Smooth muscle cell (in vitro differentiated cells): ENCODE data around the gene SND1. TPM values are rescaled to one million over a fixed set of nuclear protein-coding genes. Genes with fewer than 3 reads are reported as not detected.
A peak's percentile ranks its signal among the peaks of the same experiment; 100 is the strongest.

Source experiments
- DNase-seq: peaks from one replicate; lab custom pipeline; 2025; ENCODE audit not compliant: unreplicated experiment; lab: John Stamatoyannopoulos, UW
- H2AFZ ChIP-seq: fragments of 200-600 bp; sonication (generic); 2 replicates; pipeline ENCODE4 v1.6.0; 2016; ENCODE audit warnings: antibody characterized with exemption, low read depth, mild to moderate bottlenecking
- H3F3A ChIP-seq: fragments of 200-600 bp; sonication (generic); 2 replicates; pipeline ENCODE4 v1.6.0; 2017; ENCODE audit warnings: antibody characterized with exemption, low read depth
- H3K27ac ChIP-seq: fragments of 200-600 bp; sonication (generic); 2 replicates; pipeline ENCODE4 v1.5.1; 2016; ENCODE audit warnings: low read depth, mild to moderate bottlenecking
- H3K27me3 ChIP-seq: fragments of 200-600 bp; sonication (generic); 2 replicates; pipeline ENCODE4 v1.6.1; 2016; ENCODE audit warnings: low read depth, mild to moderate bottlenecking
- H3K36me3 ChIP-seq: fragments of 200-600 bp; sonication (generic); 2 replicates; pipeline ENCODE4 v1.5.1; 2016; ENCODE audit warnings: low read depth
- H3K4me1 ChIP-seq: fragments of 200-600 bp; sonication (generic); 2 replicates; pipeline ENCODE4 v1.5.1; 2016; ENCODE audit warnings: low read depth
- H3K4me2 ChIP-seq: fragments of 200-600 bp; sonication (generic); 2 replicates; pipeline ENCODE4 v1.6.0; 2016; ENCODE audit warnings: mild to moderate bottlenecking
- H3K4me3 ChIP-seq: fragments of 200-600 bp; sonication (generic); 2 replicates; pipeline ENCODE4 v1.5.1; 2016; ENCODE audit warnings: mild to moderate bottlenecking
- H3K79me2 ChIP-seq: fragments of 200-600 bp; sonication (generic); 2 replicates; pipeline ENCODE4 v1.6.0; 2016; ENCODE audit warnings: low read depth, mild to moderate bottlenecking
- H3K9ac ChIP-seq: fragments of 200-600 bp; sonication (generic); 2 replicates; pipeline ENCODE4 v1.6.0; 2016; ENCODE audit warnings: low read depth
- H3K9me3 ChIP-seq: fragments of 200-600 bp; sonication (generic); replicated peaks from 2 replicates; pipeline ENCODE4 v1.5.1; 2016; ENCODE audit warnings: low read depth
- H4K20me1 ChIP-seq: fragments of 200-600 bp; sonication (generic); 2 replicates; pipeline ENCODE4 v1.6.0; 2016; ENCODE audit warnings: low read depth
- WGBS: methylation state at CpG from one replicate; pipeline ENCODE4 v1.1.7; 2016; ENCODE audit warnings: low lambda C conversion rate; 5-methylcytosine and 5-hydroxymethylcytosine counted together
- polyA plus RNA-seq: library from polyadenylated mRNA; unstranded; fragments of >200 nt; fragmentation: Nextera tagmentation; extraction: Ambion mirVana; gene quantifications from 2 replicates; pipeline ENCODE4 v1.2.1, GENCODE V29; 2016
- total RNA-seq: library from RNA; depleted of rRNA; stranded (reverse); fragments of >200 nt; gene quantifications from 2 replicates; pipeline ENCODE4 v1.2.3, GENCODE V29; 2014
- TF ChIP-seq, protein P1 (sequence below): fragments of 200-600 bp; sonication (generic); IDR thresholded peaks from 2 replicates; pipeline ENCODE4 v1.5.1; 2017; ENCODE audit warnings: borderline replicate concordance, mild to moderate bottlenecking, antibody characterized with exemption; ENCODE audit not compliant: insufficient read depth, poor library complexity, severe bottlenecking

SND1 gene
- total and polyA plus RNA-seq, 2 experiments from 2014 or later, result 129 to 136 TPM

DNA sequence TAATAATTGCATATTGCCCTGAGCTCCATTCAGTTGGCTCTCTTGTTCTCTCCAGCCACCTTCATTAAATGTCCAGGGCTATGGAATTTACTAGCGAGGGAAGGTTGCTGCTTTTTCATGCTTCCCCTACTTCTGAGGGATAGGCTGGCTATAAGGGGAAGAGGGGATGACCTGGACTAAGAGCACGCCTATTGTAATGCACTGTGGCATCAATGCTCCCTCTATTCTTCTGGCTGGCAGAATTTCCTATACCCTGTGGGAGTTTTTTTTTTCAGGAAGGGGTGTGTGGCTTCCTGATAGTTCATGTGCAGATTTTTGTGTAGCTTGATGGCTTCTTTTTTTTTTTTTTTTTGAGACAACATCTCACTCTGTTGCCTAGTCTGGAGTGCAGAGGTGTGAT lies 155.8 kb downstream of the SND1 start:
- Histone ChIP-seq H3K36me3 (peaks cover 6% of the 10 kb centered on the region), H3K27me3 (no peaks in the 10 kb centered on the region), H3K4me2 (no peak overlapping the region), H3K4me3 (no peak overlapping the region), H3K4me1 (no peaks in the 10 kb centered on the region), H4K20me1 (peaks cover 99% of the 10 kb centered on the region), H3K79me2 (peaks cover 64% of the 10 kb centered on the region), H3K27ac (no peak overlapping the region), H3F3A (peaks cover 6% of the 10 kb centered on the region), H2AFZ (no peak overlapping the region), H3K9me3 (no peaks in the 10 kb centered on the region), H3K9ac (no peak overlapping the region)
- DNase-seq, result no peak
- 94% methylated on average over 2 of the region's 2 CpGs for WGBS
- TF ChIP-seq, protein P1, sequence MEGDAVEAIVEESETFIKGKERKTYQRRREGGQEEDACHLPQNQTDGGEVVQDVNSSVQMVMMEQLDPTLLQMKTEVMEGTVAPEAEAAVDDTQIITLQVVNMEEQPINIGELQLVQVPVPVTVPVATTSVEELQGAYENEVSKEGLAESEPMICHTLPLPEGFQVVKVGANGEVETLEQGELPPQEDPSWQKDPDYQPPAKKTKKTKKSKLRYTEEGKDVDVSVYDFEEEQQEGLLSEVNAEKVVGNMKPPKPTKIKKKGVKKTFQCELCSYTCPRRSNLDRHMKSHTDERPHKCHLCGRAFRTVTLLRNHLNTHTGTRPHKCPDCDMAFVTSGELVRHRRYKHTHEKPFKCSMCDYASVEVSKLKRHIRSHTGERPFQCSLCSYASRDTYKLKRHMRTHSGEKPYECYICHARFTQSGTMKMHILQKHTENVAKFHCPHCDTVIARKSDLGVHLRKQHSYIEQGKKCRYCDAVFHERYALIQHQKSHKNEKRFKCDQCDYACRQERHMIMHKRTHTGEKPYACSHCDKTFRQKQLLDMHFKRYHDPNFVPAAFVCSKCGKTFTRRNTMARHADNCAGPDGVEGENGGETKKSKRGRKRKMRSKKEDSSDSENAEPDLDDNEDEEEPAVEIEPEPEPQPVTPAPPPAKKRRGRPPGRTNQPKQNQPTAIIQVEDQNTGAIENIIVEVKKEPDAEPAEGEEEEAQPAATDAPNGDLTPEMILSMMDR, result no peak

DNA sequence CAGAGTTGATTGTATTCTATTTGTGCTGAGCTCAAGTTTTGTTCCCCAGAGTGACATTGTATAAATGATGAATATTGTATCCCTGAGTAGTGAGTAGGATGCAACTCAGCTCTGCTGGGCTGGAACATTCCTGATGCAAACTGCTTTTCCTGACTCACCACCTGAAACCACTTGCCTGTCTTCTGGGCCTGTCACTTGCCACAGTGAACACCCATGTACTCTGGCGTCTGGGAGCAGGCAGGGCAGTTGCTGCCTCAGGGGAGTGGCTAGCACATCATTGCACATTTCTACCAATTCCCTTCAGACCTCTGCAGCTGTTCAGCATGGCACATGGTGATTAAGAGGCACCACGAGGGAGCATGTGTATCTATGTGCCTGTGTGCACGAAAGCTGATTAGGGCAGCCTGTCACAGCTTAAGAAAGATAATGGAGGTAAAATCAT lies 157.3 kb downstream of the SND1 start:
- Histone ChIP-seq H3K79me2 (peaks cover 63% of the 10 kb centered on the region), H3K4me2 (no peak overlapping the region), H3K36me3 (peaks cover 6% of the 10 kb centered on the region), H3K9me3 (no peaks in the 10 kb centered on the region), H3K27ac (peak overlapping the region; percentile 33), H3K4me1 (peaks cover 6% of the 10 kb centered on the region), H2AFZ (no peak overlapping the region), H3K27me3 (no peaks in the 10 kb centered on the region), H3K4me3 (no peak overlapping the region), H3K9ac (no peak overlapping the region), H4K20me1 (peaks cover 99% of the 10 kb centered on the region), H3F3A (peaks cover 6% of the 10 kb centered on the region)
- DNase-seq, result no peak
- TF ChIP-seq, protein P1, result no peak
- 44% methylated on average over 3 of the region's 3 CpGs for WGBS

DNA sequence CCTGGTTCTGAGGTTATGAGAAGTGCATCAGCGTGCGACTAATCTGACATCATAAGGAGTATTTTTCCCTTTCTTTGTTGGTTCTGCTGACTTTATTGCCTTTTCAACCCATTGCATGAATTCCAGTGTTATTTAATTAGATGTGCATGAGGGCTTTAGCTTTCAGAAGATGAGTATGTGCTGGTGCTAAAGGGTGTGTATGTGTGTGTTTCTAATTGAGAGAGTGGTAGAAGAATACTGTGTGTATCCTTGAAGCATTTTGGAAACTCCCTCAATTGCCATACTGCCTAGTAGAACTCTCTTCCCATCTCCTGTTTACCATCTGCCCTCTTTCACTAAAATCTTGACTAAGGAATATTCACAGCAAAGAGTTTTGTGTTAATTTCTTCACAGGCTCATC lies 158.1 kb downstream of the SND1 start:
- DNase-seq, result no peak
- WGBS, result 98% methylated on average over 2 of the region's 2 CpGs
- Histone ChIP-seq H3K4me1 (peaks cover 9% of the 10 kb centered on the region), H3K9me3 (no peaks in the 10 kb centered on the region), H3K9ac (no peak overlapping the region), H3K4me2 (no peak overlapping the region), H3K27ac (no peak overlapping the region), H3K4me3 (no peak overlapping the region), H3F3A (peaks cover 6% of the 10 kb centered on the region), H3K36me3 (peaks cover 6% of the 10 kb centered on the region), H3K79me2 (peaks cover 63% of the 10 kb centered on the region), H3K27me3 (no peaks in the 10 kb centered on the region), H2AFZ (no peak overlapping the region), H4K20me1 (peaks cover 99% of the 10 kb centered on the region)
- TF ChIP-seq, protein P1, result no peak
